GM18517 (cell line): ENCODE results near the gene FXN.
"Not testable (repeated sequence)": the region's sequence is repeated elsewhere in the genome, so short reads cannot be mapped to it uniquely, and the experiment has no call there.

Experiments
- ATAC-seq: cut with Tn5 transposase; IDR thresholded peaks from one replicate; pipeline ENCODE4 v1.9.1; 2021; ENCODE audit warnings: mild to moderate bottlenecking, moderate library complexity; ENCODE audit not compliant: unreplicated experiment

Gene FXN

GRCh38 chr9:69065660-69066059 is 30.1 kb downstream of the FXN start:
- no peak for ATAC-seq

GRCh38 chr9:69066955-69067354 is 31.4 kb downstream of the FXN start:
- no peak for ATAC-seq

- no peak for ATAC-seq
Measured at GRCh38 chr9:69070201-69070600, 34.6 kb downstream of the FXN start.

GRCh38 chr9:69071059-69071458 is 35.5 kb downstream of the FXN start:
- no peak for ATAC-seq

- no peak for ATAC-seq
Measured at GRCh38 chr9:69073103-69073502, 37.6 kb downstream of the FXN start.

GRCh38 chr9:69074801-69075200 is 39.2 kb downstream of the FXN start:
- no peak for ATAC-seq

GRCh38 chr9:69076550-69076949 is 41.0 kb downstream of the FXN start:
- ATAC-seq = no peak

GRCh38 chr9:69078069-69078468 is 42.5 kb downstream of the FXN start:
- ATAC-seq = no peak

GRCh38 chr9:69078581-69078980 is 43.0 kb downstream of the FXN start:
- no peak for ATAC-seq

- no peak for ATAC-seq
Measured at GRCh38 chr9:69079186-69079585, 43.6 kb downstream of the FXN start.

GRCh38 chr9:69081261-69081660 is 45.7 kb downstream of the FXN start:
- no peak for ATAC-seq

GRCh38 chr9:69083321-69083720 is 47.8 kb downstream of the FXN start:
- ATAC-seq = no peak

GRCh38 chr9:69085569-69086283 is 50.2 kb downstream of the FXN start:
- ATAC-seq = no peak

- no peak for ATAC-seq
Measured at GRCh38 chr9:69086312-69086711, 50.8 kb downstream of the FXN start.

GRCh38 chr9:69086769-69087168 is 51.2 kb downstream of the FXN start:
- ATAC-seq = no peak

GRCh38 chr9:69089082-69089481 is 53.5 kb downstream of the FXN start:
- ATAC-seq = no peak

- ATAC-seq = no peak
Measured at GRCh38 chr9:69089491-69089890, 53.9 kb downstream of the FXN start.

- ATAC-seq = no peak
Measured at GRCh38 chr9:69090140-69090750, 54.7 kb downstream of the FXN start.

- ATAC-seq = no peak
Measured at GRCh38 chr9:69090946-69091345, 55.4 kb downstream of the FXN start.

GRCh38 chr9:69093471-69094103 is 58.0 kb downstream of the FXN start:
- ATAC-seq = no peak

GRCh38 chr9:69094361-69095135 is 59.0 kb downstream of the FXN start:
- not testable (repeated sequence) for ATAC-seq

- ATAC-seq = no peak
Measured at GRCh38 chr9:69097064-69097463, 61.5 kb downstream of the FXN start.
